ENCODE measurements around the gene TEX36.
"Not testable (repeated sequence)": the region's sequence is repeated elsewhere in the genome, so short reads cannot be mapped to it uniquely, and the experiment has no call there.

TEX36 gene

DNA sequence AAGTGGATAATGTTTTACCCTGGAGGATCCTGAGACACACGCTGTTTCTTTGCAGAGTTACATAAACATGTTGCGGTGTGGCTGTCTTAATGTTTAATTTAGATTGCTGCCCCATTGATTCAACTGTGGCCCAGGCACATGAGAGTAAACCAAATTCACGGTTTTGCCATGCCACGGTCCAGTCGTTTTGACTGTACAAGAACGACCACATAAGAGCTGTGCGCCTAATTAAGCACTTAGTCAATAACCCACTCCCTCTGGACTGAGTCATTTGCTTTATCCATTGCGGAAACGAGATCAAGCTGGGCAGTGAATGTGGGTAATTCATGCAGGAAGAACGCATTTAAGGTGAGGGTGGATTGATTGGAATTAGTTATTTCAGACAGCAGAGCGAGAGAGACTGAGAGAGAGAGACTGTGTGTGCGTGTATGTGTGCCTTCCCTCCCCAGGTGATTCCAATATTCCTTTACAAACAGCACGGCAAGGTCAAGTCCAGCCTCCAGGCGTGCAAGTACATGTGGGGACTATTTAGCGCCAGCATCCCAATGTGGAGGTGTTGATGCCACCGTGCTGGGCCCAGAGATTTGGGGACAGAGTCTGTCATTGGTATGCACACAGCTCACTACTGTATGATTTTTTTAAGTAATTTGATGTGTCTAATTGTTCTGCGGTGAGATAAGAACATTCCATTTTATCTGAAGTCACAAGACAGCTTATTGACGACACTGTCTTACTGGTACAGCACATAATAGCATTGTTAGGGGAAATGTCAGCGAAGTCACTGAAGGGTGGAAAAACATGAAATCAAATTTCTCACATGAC, 8.4 kb upstream of the TEX36 start:
- DNase-seq = no peak

DNA sequence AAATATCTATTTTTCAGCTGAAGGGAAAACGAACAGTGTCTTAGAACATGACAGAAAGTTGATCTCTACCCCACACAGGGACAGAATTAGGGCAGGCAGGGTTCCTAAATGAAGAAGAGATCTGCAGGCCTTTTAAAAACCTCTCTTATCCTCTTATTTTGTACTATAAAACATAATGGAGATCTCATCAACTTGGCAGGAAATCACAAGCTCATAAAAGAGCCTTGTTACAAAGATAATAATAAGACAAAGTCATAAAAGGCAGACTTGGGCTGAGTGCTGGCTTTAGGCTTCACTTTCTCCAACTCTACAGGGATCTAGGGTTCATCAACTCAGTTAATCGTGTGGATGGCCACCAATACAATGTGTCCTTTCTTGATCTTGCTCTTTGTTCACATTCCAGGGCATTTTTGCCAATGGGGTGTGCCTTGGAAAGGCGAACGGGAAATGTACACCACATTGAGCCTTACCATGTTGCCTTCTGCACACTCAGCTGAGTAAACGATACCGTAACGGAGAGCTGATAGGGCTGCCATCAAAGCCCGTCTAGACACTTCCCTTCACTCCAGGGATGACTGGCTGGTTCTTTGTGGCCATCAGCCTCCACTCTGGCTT, 7.1 kb upstream of the TEX36 start:
- no peak for DNase-seq

GRCh38 chr10:125687507-125688185, 4.7 kb upstream of the TEX36 start:
- DNase-seq = no peak

DNA sequence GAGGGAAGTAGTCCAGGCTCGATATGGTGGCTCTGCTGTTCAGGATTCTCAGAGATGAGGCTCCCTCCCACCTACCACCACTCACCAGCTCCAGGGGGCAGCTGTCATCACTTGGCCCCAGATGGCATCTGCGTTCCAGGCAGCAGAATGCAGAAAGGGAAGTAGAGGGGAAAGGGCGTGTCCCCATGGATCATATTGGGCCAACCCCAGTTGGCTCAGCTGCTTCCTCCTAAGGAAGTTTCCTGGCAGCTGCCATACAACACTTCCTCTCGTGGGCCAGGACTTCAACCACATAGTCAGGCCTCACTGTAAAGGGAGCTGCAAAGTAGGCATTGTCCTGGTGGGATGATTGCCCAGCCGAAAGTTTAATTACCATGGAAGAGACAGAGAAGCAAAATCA, 1.6 kb upstream of the TEX36 start:
- DNase-seq = no peak

DNA sequence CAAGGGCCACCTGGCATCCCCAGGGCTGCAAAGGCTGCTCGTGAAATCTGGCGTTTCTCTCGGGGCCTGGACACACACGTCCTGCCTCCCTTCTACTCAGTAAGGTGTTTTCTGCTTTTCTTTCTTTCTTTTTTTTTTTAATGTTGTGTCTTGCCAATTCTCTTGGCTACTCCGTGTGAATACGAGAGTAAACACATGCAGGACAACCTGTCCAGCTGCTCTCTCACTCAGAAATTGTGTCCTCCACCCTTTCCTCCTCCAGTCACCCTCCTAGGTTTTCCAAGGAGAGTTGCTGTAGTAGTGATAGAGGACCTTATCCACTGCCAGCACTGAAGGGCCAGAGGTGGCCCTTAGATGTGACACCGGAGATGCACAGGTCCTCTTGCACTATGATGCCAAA, 858 bp upstream of the TEX36 start:
- no peak for DNase-seq

DNA sequence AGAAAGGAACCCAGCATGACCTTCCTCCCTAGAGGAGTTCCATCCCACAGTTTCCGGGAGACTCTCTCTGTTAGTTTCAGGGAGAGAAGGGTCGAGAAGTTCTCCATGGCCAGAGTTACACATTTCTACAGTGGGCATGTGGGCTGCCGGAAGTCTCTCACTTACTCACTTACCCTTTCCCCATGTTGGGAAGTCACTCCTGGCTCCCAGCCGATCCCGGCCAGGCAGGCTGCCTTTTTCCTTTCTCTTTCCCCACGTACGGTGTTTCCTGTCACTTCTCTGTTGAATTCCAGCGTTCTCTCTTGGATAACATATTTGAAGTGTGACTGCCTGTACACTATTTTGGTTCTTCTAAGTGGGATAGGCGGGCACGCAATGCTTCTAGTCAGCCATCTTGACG, 3.5 kb downstream of the TEX36 start:
- DNase-seq = no peak

DNA sequence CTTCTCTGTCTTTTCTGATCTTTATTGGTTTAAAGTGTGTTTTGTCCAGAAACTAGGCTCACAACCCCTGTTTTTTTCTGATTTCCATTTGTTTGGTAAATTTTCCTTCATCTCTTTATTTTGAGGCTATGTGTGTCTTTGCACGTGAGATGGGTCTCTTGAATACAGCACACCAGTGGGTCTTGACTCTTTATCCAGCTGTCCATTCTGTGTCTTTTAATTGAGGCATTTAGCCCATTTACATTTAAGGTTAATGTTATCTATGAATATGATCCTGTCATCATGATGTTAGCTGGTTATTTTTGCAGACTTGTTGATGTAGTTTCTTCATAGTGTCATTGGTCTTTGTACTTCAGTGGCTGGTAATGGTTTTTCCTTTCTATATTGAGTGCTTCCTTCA, 10.1 kb downstream of the TEX36 start:
- no peak for DNase-seq

- no peak for DNase-seq
These were observed 20.4 kb downstream of the TEX36 start for GRCh38 chr10:125662584-125662983.

DNA sequence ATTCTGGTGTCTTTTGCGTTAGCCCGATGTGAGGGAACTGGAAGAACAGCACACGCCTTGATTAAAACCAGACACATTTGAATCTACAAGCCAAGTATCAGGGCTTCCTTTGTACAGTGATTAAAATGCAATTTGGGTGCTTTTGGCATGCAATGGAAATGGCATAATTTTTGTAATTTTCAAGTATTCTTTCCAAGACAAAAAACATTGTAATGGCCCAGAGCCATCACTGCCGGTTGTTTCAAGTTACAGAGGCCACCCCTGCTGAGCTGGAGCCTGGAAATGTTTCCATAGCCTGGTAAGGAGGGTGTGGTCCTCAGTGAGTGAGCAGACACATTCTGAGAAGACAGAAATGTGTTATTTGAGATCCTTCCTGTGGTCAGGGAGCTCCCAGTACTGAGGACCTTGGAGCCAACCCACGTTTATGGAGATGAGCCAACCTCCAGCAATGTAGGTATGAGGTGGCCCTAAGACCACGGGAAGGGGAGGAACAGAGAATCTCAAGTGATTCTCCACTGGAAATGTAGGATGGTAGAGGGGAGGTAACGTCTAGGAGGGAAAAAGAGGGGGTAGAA, 20.9 kb downstream of the TEX36 start:
- DNase-seq = no peak

DNA sequence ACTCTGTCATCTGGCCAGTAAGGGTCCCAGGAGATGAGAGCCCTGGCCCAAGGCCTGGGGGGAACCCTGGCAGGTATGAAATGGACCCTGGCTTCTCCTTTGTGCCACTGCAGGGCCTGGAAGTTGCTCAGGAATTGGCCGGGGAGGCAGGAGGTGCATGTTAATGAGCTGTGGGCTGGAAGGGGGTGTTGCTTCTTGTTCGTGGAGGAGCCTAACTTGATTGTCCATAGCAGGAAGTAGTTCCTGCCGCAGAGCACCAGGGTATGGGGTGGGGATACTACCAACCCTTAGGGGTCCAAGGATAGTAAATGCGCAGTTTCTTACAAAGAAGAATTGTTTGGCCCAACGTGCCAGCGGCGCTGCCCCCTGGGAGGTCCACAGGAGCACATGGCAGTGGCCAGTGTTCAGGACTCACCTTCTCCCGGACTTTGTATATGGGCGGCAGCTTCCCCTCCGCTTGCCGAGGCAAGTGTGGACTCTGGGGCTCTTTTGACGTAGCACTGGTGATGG, 21.5 kb downstream of the TEX36 start:
- DNase-seq = no peak

DNA sequence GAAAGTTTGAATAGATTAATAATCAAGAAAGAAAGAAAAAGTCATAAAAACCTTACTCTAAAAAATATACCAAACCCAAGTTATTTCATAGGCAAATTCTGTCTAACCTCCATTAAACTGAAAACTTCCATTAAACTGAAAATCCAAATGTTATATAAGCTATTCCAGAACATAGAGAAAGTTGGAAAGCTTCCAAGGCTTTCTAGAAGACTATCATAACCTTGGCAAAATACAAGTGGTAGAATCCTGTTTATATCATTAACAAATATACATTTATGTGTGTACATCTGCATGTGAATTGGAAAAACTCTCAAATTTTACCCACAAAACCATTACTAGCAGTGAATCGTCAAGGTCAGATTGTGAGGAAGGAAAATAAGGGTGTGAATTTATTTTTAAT, 23.9 kb downstream of the TEX36 start:
- no peak for DNase-seq

GRCh38 chr10:125656523-125656922, 26.4 kb downstream of the TEX36 start:
- no peak for DNase-seq

- DNase-seq = not testable (repeated sequence)
These were observed 29.9 kb downstream of the TEX36 start for GRCh38 chr10:125653113-125653512.

DNA sequence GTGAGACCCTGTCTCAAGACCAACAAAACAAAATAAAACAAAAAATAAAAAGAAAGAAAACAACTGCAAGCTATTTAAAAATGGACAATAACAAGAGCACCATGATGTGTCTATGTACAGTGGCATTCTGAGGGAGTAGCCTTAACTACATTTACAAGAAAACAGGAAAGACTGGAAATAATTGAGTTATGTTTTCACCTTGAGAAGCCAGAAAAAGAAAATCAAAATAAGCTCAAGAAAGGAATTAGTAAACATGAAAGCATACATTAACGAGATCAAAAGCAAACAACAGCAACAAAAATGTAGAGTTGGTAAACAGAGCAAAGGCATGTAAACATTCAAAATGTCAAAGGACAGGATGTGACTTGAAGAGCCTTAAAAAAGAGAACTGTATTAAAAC, 36.7 kb downstream of the TEX36 start:
- DNase-seq = no peak

DNA sequence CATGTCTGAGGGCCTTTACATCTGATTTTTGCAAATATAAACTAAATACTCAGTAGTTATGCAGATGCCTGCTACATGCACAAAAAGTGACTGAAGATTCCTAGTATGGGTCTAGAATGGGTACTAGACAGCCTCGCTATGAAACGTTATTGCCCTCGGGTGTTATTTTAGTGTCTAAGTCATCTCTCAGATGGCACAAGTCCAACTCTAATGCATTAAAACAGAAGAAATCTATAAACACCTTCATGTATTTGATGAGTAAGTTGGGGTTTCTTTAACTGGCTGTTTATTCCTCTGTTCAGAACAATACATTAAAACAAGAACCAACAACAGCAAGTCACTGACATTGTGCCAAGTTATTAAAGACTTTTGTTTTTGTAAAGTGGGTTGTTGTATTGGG, 41.6 kb downstream of the TEX36 start:
- no peak for DNase-seq

- no peak for DNase-seq
These were observed 42.3 kb downstream of the TEX36 start for GRCh38 chr10:125640653-125641052.

GRCh38 chr10:125639846-125640245, 43.1 kb downstream of the TEX36 start:
- DNase-seq = no peak

GRCh38 chr10:125638555-125638954, 44.4 kb downstream of the TEX36 start:
- DNase-seq = no peak

GRCh38 chr10:125637496-125637895, 45.5 kb downstream of the TEX36 start:
- no peak for DNase-seq

DNA sequence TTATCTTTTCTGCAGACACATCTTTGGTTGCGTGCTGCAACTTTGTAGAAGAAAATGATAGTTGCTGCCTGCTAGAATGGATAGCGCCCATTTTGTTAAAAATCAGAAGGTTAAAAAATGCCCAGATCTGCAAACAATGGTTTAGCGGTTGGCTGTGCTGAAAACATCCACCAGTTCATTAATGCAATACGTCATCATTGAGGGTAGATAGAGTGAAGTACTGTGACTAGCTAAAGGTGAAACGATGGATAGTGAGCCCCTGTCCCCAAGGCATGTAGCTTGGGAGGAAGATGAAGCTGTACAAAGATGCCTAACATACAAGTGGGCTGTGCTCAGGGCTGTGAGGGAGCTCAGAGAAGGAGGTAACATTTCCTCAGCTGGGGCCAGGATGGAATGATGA, 48.4 kb downstream of the TEX36 start:
- DNase-seq = no peak

- DNase-seq = no peak
These were observed 49.4 kb downstream of the TEX36 start for GRCh38 chr10:125633517-125633999.

- no peak for DNase-seq
These were observed 51.2 kb downstream of the TEX36 start for GRCh38 chr10:125631806-125632205.

- no peak for DNase-seq
These were observed 53.1 kb downstream of the TEX36 start for GRCh38 chr10:125629758-125630376.

All from NCI-H1694 (cell line).